Measurements from ENCODE around the gene CBL.

The CBL gene

GRCh38 chr11:119305556-119306372 lies 99.6 kb downstream of the CBL start:
- DNase-seq (ENCODE audit: extremely low spot score, insufficient read length, low read depth), result no peak
- FAIRE-seq, result no peak

- no peak for DNase-seq (ENCODE audit: extremely low spot score, insufficient read length, low read depth)
- no peak for FAIRE-seq
These were observed 100.3 kb downstream of the CBL start for GRCh38 chr11:119306373-119306890.

DNA sequence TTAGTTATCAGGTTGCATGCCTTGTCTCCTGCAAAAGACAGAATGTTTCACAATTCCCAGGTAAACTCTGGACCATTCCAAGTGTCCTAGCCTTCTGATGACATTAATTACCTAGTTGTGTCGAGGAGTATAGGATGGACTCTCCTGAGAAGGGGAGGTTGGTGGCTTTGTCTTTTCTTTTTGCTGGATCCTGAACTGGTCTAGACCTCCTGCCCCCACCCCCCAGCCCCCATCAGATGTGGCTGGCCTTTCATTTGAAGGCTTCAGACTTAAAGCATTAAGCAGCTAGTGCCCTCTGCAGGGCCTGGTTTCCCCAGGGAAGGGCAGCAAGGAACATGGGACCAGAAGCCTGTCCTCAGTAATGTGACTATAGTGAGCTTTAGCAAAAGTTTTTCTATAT lies 101.1 kb downstream of the CBL start:
- no peak for DNase-seq (ENCODE audit: extremely low spot score, insufficient read length, low read depth)
- no peak for FAIRE-seq

- FAIRE-seq, result no peak
- DNase-seq (ENCODE audit: extremely low spot score, insufficient read length, low read depth), result no peak
These were observed 101.8 kb downstream of the CBL start for GRCh38 chr11:119307974-119308373.

DNA sequence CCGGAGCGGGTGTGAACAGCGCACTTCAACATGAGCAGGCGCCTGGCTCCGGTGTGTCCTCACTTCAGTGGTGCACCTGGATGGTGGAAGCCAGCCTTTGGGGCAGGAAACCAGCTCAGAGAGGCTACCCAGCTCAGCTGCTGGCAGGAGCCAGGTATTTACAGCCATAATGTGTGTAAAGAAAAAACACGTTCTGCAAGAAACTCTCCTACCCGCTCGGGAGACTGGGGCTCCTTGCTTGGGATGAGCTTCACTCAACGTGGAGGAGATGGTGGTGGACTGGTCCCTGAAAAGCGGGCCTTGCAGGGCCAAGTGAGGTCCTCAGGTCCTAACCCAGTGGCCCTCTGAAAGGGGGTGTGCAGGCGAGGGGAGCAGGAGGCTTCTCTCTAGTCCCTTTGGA lies 103.3 kb downstream of the CBL start:
- no peak for DNase-seq (ENCODE audit: extremely low spot score, insufficient read length, low read depth)
- FAIRE-seq, result no peak

DNA sequence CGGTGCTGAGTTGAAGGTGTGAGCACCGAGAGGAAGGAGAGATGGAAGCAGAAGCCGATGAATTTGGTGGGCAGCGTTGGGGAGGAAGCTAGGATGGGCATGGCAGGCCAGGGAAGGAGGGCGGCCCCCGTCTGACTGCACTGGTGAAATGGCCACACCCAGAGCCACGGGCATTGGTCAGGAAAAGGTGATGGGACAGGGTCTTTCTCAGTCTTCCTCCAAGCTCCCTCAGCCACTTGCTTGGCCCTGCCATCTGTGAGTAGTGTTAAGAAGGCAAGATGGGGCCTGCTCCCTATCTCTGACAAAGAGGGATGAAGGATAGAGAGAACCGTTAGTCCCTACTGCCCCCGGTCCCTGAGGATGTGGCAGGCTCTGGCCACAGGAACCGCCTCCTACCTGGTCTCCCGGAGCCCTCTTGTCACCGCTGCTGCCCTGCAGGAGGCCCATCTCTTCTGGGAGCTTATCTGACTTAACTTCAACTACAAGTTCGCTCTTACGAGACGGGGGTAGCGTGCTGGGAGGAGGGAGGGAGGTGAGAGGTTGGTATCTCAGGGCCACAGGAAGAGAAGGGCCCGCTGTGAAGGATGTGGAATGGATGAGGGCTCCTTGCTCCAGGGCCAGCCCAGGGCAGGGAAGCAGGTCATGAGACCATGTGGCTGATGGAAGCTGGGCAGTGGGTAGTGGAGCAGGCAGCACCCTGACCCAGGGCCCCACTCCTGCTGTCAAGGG lies 104.0 kb downstream of the CBL start:
- DNase-seq (ENCODE audit: extremely low spot score, insufficient read length, low read depth) (no peak), FAIRE-seq (no peak)

GRCh38 chr11:119310682-119311052 lies 104.5 kb downstream of the CBL start:
- DNase-seq (ENCODE audit: extremely low spot score, insufficient read length, low read depth) (no peak), FAIRE-seq (no peak)

- FAIRE-seq (no peak), DNase-seq (ENCODE audit: extremely low spot score, insufficient read length, low read depth) (no peak)
These were observed 108.6 kb downstream of the CBL start for GRCh38 chr11:119314726-119315125.

- FAIRE-seq (peak; percentile 9), DNase-seq (ENCODE audit: extremely low spot score, insufficient read length, low read depth) (no peak)
These were observed 109.2 kb downstream of the CBL start for GRCh38 chr11:119315131-119316015.

GRCh38 chr11:119316016-119316728 lies 110.0 kb downstream of the CBL start:
- DNase-seq (ENCODE audit: extremely low spot score, insufficient read length, low read depth), result no peak
- FAIRE-seq, result no peak

DNA sequence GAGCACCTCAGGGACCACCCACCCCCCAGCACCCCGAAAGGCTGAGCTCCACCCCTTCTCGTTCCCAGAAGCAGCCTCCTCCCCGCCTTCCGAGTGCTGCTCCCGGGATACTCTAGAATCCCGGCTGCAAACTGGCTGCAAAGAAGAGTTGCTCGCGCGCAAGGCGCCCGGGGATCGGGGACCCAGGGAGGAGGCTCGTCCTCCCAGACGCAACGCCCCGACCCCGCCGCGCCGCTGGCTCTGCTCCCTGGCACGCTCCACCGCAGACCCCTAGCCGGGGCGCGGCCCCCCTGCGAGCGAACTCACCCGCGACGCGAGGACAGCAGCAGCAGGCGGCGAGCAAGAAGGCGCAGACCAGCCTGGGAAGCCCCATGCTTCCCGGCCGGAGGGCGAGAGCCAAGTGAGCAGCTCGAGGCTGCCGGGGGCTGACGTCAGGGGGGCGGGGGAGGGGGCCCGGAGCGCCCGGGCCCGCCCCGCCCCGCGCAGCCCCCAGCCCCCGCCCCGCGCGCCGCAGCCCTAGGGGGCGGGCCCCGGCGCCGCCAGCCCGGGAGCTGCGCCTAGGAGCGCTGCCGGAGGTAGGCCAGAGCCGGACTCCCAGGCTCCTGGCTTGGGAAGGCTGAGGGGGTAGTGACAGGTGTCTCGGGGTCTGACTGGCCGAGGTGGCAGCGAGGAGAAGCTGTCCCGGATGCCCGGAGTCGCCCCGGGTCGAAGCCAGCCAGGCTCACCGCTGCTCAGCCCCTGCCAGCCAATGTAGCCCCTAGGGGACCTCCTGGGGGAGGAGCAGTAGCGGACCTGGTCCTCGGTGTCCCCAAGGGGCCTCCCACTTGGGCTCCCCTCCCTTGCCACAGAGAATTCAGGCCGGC lies 110.8 kb downstream of the CBL start, which contains the start of gene MCAM:
Gene MCAM, minus strand, starts transcription at position 402 of the 863 bp plus-strand sequence. Its CDS starts 29 bp downstream, at position 373.
- FAIRE-seq (no peak), DNase-seq (ENCODE audit: extremely low spot score, insufficient read length, low read depth) (no peak)

DNA sequence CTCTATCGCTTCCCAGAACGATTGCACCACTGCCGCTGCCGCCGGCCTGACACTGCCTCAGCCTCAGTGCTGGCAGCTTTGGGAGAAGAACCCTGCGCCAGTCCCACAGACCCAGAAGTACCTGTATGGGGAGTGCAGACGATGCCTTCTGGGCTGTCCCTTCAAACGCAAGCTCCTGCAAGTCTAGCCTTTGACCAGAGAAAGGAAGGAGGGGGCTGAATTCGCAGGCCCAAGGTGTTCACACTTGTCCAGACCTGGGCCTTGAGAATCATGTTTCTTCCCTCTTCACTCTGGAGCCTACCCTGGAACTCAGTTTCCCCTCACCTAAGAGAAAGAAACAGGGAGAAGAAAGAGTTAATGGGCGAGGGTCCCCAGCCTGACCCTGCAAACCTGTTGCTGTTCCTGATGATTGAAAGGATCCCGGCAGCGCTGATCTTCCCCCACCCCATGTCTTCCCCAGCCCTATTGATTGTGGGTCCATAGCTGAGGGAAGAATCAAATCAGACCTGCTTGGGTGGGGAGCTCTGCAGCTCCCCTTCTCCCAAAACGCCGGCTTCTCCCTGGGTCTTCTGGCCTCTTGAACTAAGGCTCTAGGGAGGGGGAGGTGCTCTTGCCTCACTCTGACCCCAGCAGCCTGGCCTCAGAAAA lies 111.6 kb downstream of the CBL start:
- FAIRE-seq (no peak), DNase-seq (ENCODE audit: extremely low spot score, insufficient read length, low read depth) (no peak)

DNA sequence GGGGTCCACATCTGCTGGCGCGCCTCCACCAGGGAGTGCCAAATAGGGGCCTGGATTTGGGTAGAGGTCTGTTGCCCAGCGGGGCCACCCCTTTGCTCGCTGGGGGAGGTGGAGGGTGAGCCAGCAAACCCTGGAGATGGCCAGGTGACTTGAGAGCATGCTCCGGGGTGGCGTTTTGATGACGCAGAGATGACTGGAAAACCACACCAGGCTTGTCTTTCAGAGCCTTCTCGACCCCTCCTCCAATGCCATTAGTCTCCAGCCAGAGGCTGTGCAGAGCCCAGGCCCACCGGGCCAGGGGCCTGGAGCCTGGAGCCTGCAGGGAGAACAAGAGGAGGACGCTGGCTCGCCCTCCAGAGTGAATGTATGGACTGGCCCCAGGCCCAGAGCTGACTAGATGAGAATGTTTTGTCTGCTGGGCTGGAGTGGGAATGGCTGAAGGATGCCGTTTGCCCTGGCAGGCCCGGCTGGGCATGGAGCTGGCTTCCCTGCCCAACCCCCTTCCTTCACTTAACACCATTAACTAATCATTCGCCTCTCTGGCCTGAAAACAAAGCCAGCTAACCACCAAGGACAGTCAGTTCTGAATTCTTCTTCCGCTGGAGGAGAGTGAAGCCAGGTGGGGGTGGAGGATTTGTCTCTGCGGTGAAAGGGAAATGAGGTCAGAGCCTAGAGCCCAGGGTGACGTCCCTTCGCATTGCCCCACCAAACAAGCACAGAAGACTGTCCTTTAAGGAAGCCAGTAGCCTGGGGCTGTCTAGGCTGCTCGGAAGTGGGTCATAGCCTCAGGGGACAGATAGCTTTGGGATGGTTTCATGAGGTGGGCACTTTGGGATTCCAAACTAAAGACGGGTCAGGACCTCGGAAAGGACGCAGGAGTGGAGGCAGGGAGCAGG lies 112.3 kb downstream of the CBL start:
- FAIRE-seq (peak; percentile 75), DNase-seq (ENCODE audit: extremely low spot score, insufficient read length, low read depth) (no peak)

DNA sequence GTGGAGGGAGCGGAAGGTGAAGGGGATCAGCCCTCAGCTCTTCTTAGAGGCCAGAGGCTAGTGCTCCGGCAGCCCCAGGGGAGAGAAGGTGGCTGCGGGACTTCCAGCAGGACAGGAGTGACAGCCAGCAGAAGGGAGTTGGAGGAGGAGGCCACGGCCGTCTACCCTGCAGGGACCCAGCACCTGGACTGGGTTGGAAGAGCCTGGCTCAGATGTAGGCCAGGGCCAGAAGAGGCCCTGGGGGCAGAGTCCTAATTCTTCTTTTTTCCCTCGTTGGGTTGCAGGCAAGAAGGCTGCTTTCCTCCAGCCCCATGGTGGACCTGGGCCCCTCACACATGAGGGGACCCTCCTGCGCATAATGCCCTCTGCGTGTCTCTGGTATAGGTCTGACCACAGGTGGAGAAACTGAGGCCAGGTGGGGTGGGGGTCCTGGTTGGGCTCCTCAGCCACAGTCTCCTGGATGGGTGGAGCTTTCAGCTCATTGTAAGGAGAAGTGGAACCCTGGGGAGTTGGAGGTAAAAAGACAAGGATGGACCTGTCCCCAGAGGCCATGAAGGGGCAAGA lies 113.1 kb downstream of the CBL start:
- DNase-seq (ENCODE audit: extremely low spot score, insufficient read length, low read depth) (no peak), FAIRE-seq (no peak)

DNA sequence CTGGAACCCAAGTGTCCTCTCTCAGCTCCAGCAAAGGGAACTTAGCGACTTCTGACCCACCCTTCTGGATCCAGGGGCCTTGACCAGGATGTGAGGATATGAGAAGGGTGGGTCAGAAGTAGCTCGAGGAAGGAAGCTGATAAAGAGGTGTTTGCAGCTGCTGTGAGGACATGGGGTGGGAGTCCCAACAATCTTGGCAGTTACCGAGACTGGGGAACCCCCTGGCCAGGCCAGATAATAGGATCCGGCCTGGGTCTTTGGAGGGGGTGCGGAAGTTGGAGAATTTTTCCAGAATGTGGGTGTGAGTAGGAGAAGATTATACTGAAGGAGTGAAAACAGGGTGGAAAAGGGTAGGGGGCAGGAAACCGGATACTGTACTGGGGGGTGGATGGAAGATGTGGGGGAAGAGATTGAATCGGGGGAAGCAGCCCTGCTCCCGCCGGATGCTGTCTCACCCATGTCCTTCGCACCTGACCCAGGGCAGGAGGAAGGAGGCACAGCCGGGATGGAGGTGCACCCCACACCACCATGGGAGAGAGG lies 113.6 kb downstream of the CBL start:
- FAIRE-seq, result no peak
- no peak for DNase-seq (ENCODE audit: extremely low spot score, insufficient read length, low read depth)

- no peak for DNase-seq (ENCODE audit: extremely low spot score, insufficient read length, low read depth)
- FAIRE-seq, result no peak
These were observed 114.2 kb downstream of the CBL start for GRCh38 chr11:119320240-119320775.

Data from GM18507 (cell line).